HG02884 (cell line): ENCODE results near the gene RHOXF1.
"Not testable (repeated sequence)": the region's sequence is repeated elsewhere in the genome, so short reads cannot be mapped to it uniquely, and the experiment has no call there.

ENCODE experiments used
- ATAC-seq: cut with Tn5 transposase; IDR thresholded peaks from one replicate; pipeline ENCODE4 v1.9.1; 2021; ENCODE audit warnings: mild to moderate bottlenecking, moderate library complexity; ENCODE audit not compliant: unreplicated experiment

RHOXF1 gene

DNA sequence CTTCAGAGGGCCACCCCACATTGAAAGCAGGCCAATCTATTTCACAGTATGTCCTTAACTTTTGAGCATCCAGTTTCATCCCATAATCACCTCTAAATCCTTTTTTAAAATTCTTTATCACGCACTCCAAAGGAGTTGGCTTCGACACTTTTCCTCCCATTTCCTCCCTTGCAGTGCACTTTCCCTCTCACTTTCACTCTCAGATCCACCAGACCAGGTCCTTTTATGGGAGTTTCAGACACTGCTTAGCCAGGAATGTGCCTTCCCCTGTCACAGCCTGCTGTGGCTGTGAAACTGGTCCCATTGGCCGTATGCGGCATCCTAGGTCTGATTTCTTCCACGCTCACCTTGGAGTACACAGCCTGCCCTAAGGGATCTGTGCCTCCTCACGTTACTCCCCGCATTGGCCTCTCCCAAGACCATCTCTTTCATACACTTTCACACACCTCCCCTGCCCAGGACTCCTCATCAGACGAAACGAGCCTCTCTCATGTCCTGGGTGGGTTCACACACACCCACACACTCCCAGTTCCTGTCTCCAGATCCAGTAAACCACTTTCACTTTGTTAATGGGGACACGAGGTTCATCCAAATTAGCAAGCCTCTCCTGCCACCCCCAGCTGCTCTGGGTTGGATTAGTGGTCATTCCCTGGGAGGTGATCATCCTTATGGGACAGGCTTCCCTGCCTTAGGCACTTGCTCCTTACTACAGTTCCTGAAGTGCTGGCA lies 28.3 kb downstream of the RHOXF1 start:
- ATAC-seq, result no peak

- ATAC-seq, result not testable (repeated sequence)
These were observed 30.0 kb downstream of the RHOXF1 start for GRCh38 chrX:120085553-120086185.

DNA sequence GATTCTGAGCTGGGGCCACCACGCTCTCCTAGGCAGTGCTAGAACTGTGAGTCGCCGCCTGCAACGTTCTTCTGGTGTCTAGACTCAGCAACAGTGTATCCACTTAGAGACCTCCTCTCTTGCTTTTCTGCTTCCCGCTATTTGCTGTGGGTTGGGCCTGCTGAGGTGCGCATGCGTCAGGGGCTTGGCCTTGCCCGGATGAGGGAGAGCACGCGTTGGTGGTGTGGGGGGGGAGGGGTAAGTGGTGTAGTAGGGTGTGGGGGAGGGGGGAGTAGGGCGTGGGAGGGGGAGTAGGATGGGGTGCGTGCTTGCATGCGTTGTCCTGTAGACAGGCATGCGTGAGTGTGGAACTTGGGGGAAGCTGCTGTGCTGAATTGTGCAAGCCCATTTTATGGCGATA lies 38.1 kb downstream of the RHOXF1 start, which contains the start of gene RHOXF2B:
RHOXF2B (minus strand) TSS at position 101 of the 400 bp plus-strand sequence. CDS start 138 bp downstream, outside the sequence.
- ATAC-seq, result not testable (repeated sequence)

GRCh38 chrX:120066169-120066568 lies 49.5 kb downstream of the RHOXF1 start:
- ATAC-seq, result not testable (repeated sequence)
